Thyroid gland (tissue), 4 donors: ENCODE results near the gene ZNF280A.

Experiments used
- POLR2A ChIP-seq, 2 donors: fragments of 450-650 bp; IDR thresholded peaks; one replicate each; pipeline ENCODE4 v1.6.1; 2017; ENCODE audit warnings: antibody characterized with exemption in 2 of 2, mild to moderate bottlenecking in 2 of 2, moderate library complexity in 1 of 2
- TF ChIP-seq, protein P1 (sequence below), 6 experiments: fragments of 200-600 bp in 3 of 6; fragments of 450-650 bp in 3 of 6; sonication (generic) in 3 of 6; IDR thresholded peaks; one replicate each; pipeline ENCODE4 v1.5.1; 2016 to 2019; ENCODE audit warnings: antibody characterized with exemption in 6 of 6, mild to moderate bottlenecking in 2 of 6, inconsistent platforms in 1 of 6, moderate library complexity in 1 of 6

GRCh38 chr22:22558972-22559603, 39.0 kb upstream of the ZNF280A start, which contains the start of gene PRAME:
- TF ChIP-seq, protein P1, sequence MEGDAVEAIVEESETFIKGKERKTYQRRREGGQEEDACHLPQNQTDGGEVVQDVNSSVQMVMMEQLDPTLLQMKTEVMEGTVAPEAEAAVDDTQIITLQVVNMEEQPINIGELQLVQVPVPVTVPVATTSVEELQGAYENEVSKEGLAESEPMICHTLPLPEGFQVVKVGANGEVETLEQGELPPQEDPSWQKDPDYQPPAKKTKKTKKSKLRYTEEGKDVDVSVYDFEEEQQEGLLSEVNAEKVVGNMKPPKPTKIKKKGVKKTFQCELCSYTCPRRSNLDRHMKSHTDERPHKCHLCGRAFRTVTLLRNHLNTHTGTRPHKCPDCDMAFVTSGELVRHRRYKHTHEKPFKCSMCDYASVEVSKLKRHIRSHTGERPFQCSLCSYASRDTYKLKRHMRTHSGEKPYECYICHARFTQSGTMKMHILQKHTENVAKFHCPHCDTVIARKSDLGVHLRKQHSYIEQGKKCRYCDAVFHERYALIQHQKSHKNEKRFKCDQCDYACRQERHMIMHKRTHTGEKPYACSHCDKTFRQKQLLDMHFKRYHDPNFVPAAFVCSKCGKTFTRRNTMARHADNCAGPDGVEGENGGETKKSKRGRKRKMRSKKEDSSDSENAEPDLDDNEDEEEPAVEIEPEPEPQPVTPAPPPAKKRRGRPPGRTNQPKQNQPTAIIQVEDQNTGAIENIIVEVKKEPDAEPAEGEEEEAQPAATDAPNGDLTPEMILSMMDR (IDR thresholded peaks at IDR 0.05) = peak in 1 of 6 experiments; percentile 44
- no peak for TF ChIP-seq POLR2A (IDR thresholded peaks at IDR 0.05)
